ENCODE data around the gene RAB4A. TPM values are rescaled to one million over a fixed set of nuclear protein-coding genes. Genes with fewer than 3 reads are reported as not detected.

RAB4A gene
- total RNA-seq, 4 donors from 2014 or later = 37.1 to 78.4 (median 49.3) TPM

GRCh38 chr1:229336345-229336744 is 65.4 kb downstream of the RAB4A start:
- Histone ChIP-seq H3K27ac (no peak overlapping the region), H3K9me3 (peaks cover 8% of the 10 kb centered on the region), H3K36me3 (no peaks in the 10 kb centered on the region), H3K4me3 (no peak overlapping the region), H3K27me3 (no peaks in the 10 kb centered on the region), H3K4me1 (peaks cover 22% of the 10 kb centered on the region)
- no peak for TF ChIP-seq EP300 (IDR thresholded peaks at IDR 0.05)
- TF ChIP-seq, protein P1, sequence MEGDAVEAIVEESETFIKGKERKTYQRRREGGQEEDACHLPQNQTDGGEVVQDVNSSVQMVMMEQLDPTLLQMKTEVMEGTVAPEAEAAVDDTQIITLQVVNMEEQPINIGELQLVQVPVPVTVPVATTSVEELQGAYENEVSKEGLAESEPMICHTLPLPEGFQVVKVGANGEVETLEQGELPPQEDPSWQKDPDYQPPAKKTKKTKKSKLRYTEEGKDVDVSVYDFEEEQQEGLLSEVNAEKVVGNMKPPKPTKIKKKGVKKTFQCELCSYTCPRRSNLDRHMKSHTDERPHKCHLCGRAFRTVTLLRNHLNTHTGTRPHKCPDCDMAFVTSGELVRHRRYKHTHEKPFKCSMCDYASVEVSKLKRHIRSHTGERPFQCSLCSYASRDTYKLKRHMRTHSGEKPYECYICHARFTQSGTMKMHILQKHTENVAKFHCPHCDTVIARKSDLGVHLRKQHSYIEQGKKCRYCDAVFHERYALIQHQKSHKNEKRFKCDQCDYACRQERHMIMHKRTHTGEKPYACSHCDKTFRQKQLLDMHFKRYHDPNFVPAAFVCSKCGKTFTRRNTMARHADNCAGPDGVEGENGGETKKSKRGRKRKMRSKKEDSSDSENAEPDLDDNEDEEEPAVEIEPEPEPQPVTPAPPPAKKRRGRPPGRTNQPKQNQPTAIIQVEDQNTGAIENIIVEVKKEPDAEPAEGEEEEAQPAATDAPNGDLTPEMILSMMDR (IDR thresholded peaks at IDR 0.05) = no peak
- TF ChIP-seq POLR2A (IDR thresholded peaks at IDR 0.05) = no peak
- TF ChIP-seq POLR2AphosphoS5 (IDR thresholded peaks at IDR 0.05) = no peak
- no peak for DNase-seq (ENCODE audit: low spot score in 2 of 2)
- 77% methylated on average over 3 of the region's 3 CpGs for WGBS

DNA sequence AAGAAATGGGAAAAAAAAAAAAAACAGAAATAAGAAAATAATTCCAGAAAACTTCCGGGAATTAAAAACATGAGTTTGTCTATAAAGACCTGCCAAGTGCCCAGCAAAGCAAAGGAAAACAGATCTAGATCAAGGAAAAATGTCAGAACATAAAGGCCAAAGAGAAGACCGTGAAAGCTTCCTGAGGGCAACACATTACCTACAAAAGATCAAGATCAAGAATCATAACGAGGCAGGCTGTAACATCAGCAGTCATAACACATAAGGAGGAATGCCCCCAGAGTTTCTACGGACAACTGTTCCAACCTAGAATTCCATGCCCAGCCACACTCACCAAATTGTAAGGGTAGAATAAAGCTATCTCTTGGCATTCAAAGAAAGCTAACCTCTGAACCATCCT is 68.2 kb downstream of the RAB4A start:
- no peak for TF ChIP-seq POLR2A (IDR thresholded peaks at IDR 0.05)
- TF ChIP-seq, protein P1 (IDR thresholded peaks at IDR 0.05) = no peak
- TF ChIP-seq EP300 (IDR thresholded peaks at IDR 0.05) = no peak
- no peak for TF ChIP-seq POLR2AphosphoS5 (IDR thresholded peaks at IDR 0.05)
- H3K9me3 ChIP-seq = peaks cover 5% of the 10 kb centered on the region
- H3K27ac ChIP-seq = no peak overlapping the region
- DNase-seq (ENCODE audit: low spot score in 2 of 2) = no peak
- H3K4me1 ChIP-seq = peaks cover 38% of the 10 kb centered on the region
- WGBS = 75% methylated on average over 4 of the region's 4 CpGs
- no peaks in the 10 kb centered on the region for H3K36me3 ChIP-seq
- H3K27me3 ChIP-seq = no peaks in the 10 kb centered on the region
- H3K4me3 ChIP-seq = no peak overlapping the region

- 81% methylated on average over 3 of the region's 3 CpGs for WGBS
- no peaks in the 10 kb centered on the region for H3K36me3 ChIP-seq
- H3K9me3 ChIP-seq = peaks cover 1% of the 10 kb centered on the region
- no peak for DNase-seq (ENCODE audit: low spot score in 2 of 2)
- no peaks in the 10 kb centered on the region for H3K27me3 ChIP-seq
- peaks cover 41% of the 10 kb centered on the region for H3K4me1 ChIP-seq
- no peak overlapping the region for H3K4me3 ChIP-seq
- TF ChIP-seq, protein P1 (IDR thresholded peaks at IDR 0.05) = no peak
- no peak for TF ChIP-seq EP300 (IDR thresholded peaks at IDR 0.05)
- no peak overlapping the region for H3K27ac ChIP-seq
Observed at GRCh38 chr1:229339520-229339919, 68.6 kb downstream of the RAB4A start.

GRCh38 chr1:229340496-229340895 is 69.6 kb downstream of the RAB4A start:
- peaks cover 41% of the 10 kb centered on the region for H3K4me1 ChIP-seq
- no peak overlapping the region for H3K27ac ChIP-seq
- WGBS = 96% methylated on average over 6 of the region's 6 CpGs
- H3K36me3 ChIP-seq = no peaks in the 10 kb centered on the region
- DNase-seq (ENCODE audit: low spot score in 2 of 2) = no peak
- H3K27me3 ChIP-seq = no peaks in the 10 kb centered on the region
- no peak for TF ChIP-seq EP300 (IDR thresholded peaks at IDR 0.05)
- TF ChIP-seq POLR2AphosphoS5 (IDR thresholded peaks at IDR 0.05) = no peak
- no peak for TF ChIP-seq POLR2A (IDR thresholded peaks at IDR 0.05)
- TF ChIP-seq, protein P1 (IDR thresholded peaks at IDR 0.05) = no peak
- H3K4me3 ChIP-seq = no peak overlapping the region
- no peaks in the 10 kb centered on the region for H3K9me3 ChIP-seq

DNA sequence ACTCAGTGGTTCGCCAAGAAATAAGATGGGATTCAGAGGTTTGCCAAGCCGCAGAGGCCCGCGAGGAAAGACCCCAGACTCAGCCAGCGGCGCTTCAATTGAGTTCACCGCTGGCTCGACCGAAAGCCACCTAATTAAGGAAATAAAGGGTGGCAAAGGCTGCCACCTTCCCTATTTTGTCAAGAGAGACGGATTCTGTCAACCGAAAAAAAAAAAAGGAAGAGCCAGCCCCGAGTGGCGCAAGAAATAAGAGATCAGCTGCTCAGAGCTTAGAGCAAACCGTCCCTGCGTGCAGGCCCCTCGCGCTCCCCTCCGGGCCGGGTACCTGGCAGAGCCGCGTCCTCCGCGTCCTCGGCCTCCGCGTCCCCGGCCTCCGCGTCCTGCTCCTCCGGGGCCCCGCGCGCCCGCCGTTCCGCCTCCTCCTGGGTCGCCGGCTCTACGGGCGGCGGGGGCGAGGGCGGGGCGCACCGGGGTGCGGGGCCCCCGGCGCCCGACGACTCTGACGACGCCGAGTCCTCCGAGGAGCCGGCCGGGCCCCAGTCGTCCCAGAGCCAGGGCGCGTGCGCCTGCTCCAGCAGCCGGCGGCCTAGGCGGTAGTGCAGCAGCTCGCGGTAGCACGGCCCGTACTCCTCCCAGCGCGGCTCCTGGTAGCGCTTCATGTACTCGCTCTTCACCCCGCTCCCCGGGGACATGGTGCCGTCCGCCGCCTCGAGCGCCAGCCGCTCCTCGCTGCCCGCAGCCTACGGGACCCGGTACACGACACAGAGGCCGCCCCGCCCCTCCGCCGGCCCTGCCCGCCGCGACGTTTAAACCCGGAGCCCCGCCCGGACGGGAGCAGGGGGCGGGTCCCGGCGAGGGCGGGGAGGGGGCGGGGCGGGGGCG is 71.1 kb downstream of the RAB4A start:
- H3K36me3 ChIP-seq = no peaks in the 10 kb centered on the region
- peak overlapping the region; percentile 89 for H3K27ac ChIP-seq
- peaks cover 7% of the 10 kb centered on the region for H3K27me3 ChIP-seq
- peak overlapping the region; percentile 70 for H3K4me3 ChIP-seq
- TF ChIP-seq POLR2A (IDR thresholded peaks at IDR 0.05) (no peak), POLR2AphosphoS5 (IDR thresholded peaks at IDR 0.05) (peak in 2 of 3 donors; percentile 53 to 67), EP300 (IDR thresholded peaks at IDR 0.05) (no peak)
- TF ChIP-seq, protein P1 (IDR thresholded peaks at IDR 0.05) = no peak
- peaks cover 41% of the 10 kb centered on the region for H3K4me1 ChIP-seq
- under 1% methylated on average over 42 of the region's 103 CpGs for WGBS
- H3K9me3 ChIP-seq = no peaks in the 10 kb centered on the region
- DNase-seq (ENCODE audit: low spot score in 2 of 2) = peak; percentile 84 to 91
